GM12872 (cell line): ENCODE results near the gene MYO1B.

ENCODE experiments used
- CTCF ChIP-seq: IDR thresholded peaks from 3 replicates; pipeline ENCODE4 v1.5.1; 2011; ENCODE audit warnings: low read depth, mild to moderate bottlenecking, low read length, moderate library complexity; ENCODE audit not compliant: insufficient read depth

Gene MYO1B

GRCh38 chr2:191241418-191241817, 3.8 kb upstream of the MYO1B start:
- TF ChIP-seq CTCF = no peak

GRCh38 chr2:191243154-191243553, 2.0 kb upstream of the MYO1B start:
- no peak for TF ChIP-seq CTCF

- TF ChIP-seq CTCF = no peak
Measured at GRCh38 chr2:191244350-191244749, 854 bp upstream of the MYO1B start.

GRCh38 chr2:191245869-191246531, 796 bp downstream of the MYO1B start:
- no peak for TF ChIP-seq CTCF

- TF ChIP-seq CTCF = no peak
Measured at GRCh38 chr2:191246820-191247380, 1.7 kb downstream of the MYO1B start.

GRCh38 chr2:191247381-191248057, 2.3 kb downstream of the MYO1B start:
- TF ChIP-seq CTCF = no peak

GRCh38 chr2:191249156-191249813, 4.1 kb downstream of the MYO1B start:
- TF ChIP-seq CTCF = no peak
